Measurements from ENCODE around the gene PRKD1.

PRKD1 gene

GRCh38 chr14:29803045-29803444 is 124.6 kb downstream of the PRKD1 start:
- no peak for TF ChIP-seq CTCF (conservative IDR thresholded peaks at IDR 0.05; ENCODE audit: low read depth, low read length)
- DNase-seq (ENCODE audit: low read depth) = no peak
- H3K4me3 ChIP-seq (ENCODE audit: low read length) = no peak overlapping the region

- no peak for TF ChIP-seq CTCF (conservative IDR thresholded peaks at IDR 0.05; ENCODE audit: low read depth, low read length)
- DNase-seq (ENCODE audit: low read depth) = no peak
- no peak overlapping the region for H3K4me3 ChIP-seq (ENCODE audit: low read length)
Measured at GRCh38 chr14:29802211-29802610, 125.4 kb downstream of the PRKD1 start.

- H3K4me3 ChIP-seq (ENCODE audit: low read length) = no peak overlapping the region
- DNase-seq (ENCODE audit: low read depth) = no peak
- peak; percentile 34 for TF ChIP-seq CTCF (conservative IDR thresholded peaks at IDR 0.05; ENCODE audit: low read depth, low read length)
Measured at GRCh38 chr14:29800961-29801360, 126.7 kb downstream of the PRKD1 start.

GRCh38 chr14:29799464-29800095 is 128.1 kb downstream of the PRKD1 start:
- TF ChIP-seq CTCF (conservative IDR thresholded peaks at IDR 0.05; ENCODE audit: low read depth, low read length) = no peak
- DNase-seq (ENCODE audit: low read depth) = no peak
- no peak overlapping the region for H3K4me3 ChIP-seq (ENCODE audit: low read length)

GRCh38 chr14:29798811-29799210 is 128.8 kb downstream of the PRKD1 start:
- no peak for TF ChIP-seq CTCF (conservative IDR thresholded peaks at IDR 0.05; ENCODE audit: low read depth, low read length)
- no peak for DNase-seq (ENCODE audit: low read depth)
- H3K4me3 ChIP-seq (ENCODE audit: low read length) = no peak overlapping the region

GRCh38 chr14:29798108-29798663 is 129.5 kb downstream of the PRKD1 start:
- no peak for TF ChIP-seq CTCF (conservative IDR thresholded peaks at IDR 0.05; ENCODE audit: low read depth, low read length)
- no peak overlapping the region for H3K4me3 ChIP-seq (ENCODE audit: low read length)
- DNase-seq (ENCODE audit: low read depth) = no peak

GRCh38 chr14:29796853-29797252 is 130.8 kb downstream of the PRKD1 start:
- no peak overlapping the region for H3K4me3 ChIP-seq (ENCODE audit: low read length)
- no peak for DNase-seq (ENCODE audit: low read depth)

More at GRCh38 chr14:29796853-29797252, 130.8 kb downstream of the PRKD1 start:
- TF ChIP-seq CTCF (conservative IDR thresholded peaks at IDR 0.05; ENCODE audit: low read depth, low read length) = no peak

Data from retinal pigment epithelial cell (primary cell).